ENCODE data around the gene PKLR. TPM values are rescaled to one million over a fixed set of nuclear protein-coding genes. Genes with fewer than 3 reads are reported as not detected.

The PKLR gene
- not detected for total RNA-seq

GRCh38 chr1:155301342-155301841 lies at the start of gene PKLR:
Gene PKLR (minus strand): TSS chr1:155301438. CDS start chr1:155301395, 43 bp downstream.
- Histone ChIP-seq H3K4me3 (no peak within 1 kb of the TSS), H3K27ac (no peak within 1 kb of the TSS), H3K4me1 (no peaks in the 10 kb centered on the region), H3K36me3 (no peaks in the 10 kb centered on the region), H3K9me3 (no peaks in the 10 kb centered on the region), H3K27me3 (peaks cover 20% of the 10 kb centered on the region)
- ATAC-seq = no peak
- 50 to 67% methylated on average over 2 to 3 of the region's 5 CpGs for WGBS, 2 donors (ENCODE audit: low coverage in 1 of 2)
- no peak for TF ChIP-seq POLR2A (IDR thresholded peaks at IDR 0.05)
- TF ChIP-seq CTCF (IDR thresholded peaks at IDR 0.05) = no peak
- TF ChIP-seq EP300 (IDR thresholded peaks at IDR 0.05) = no peak
- no peak for TF ChIP-seq POLR2AphosphoS5 (IDR thresholded peaks at IDR 0.05)

- no peak for ATAC-seq
- Histone ChIP-seq H3K36me3 (peaks cover 7 to 100% of the 10 kb centered on the region in 2 donors), H3K4me3 (no peak overlapping the region), H3K9me3 (no peaks in the 10 kb centered on the region), H3K4me1 (no peaks in the 10 kb centered on the region), H3K27ac (no peak overlapping the region), H3K27me3 (no peaks in the 10 kb centered on the region)
- TF ChIP-seq CTCF (IDR thresholded peaks at IDR 0.05) (no peak), POLR2A (IDR thresholded peaks at IDR 0.05) (no peak), POLR2AphosphoS5 (IDR thresholded peaks at IDR 0.05) (no peak), EP300 (IDR thresholded peaks at IDR 0.05) (no peak)
- WGBS, 2 donors (ENCODE audit: low coverage in 1 of 2) = 90 to 100% methylated on average over 1 to 2 of the region's 3 CpGs
These were observed 41.6 kb upstream of the PKLR start for GRCh38 chr1:155342842-155343241.

- WGBS, 2 donors (ENCODE audit: low coverage in 1 of 2) = 83 to 90% methylated on average over 7 to 8 of the region's 8 CpGs
- Histone ChIP-seq H3K9me3 (no peaks in the 10 kb centered on the region), H3K4me1 (no peaks in the 10 kb centered on the region), H3K27me3 (no peaks in the 10 kb centered on the region), H3K4me3 (no peak overlapping the region), H3K27ac (no peak overlapping the region), H3K36me3 (peaks cover 4 to 99% of the 10 kb centered on the region in 2 donors)
- ATAC-seq = no peak
- TF ChIP-seq POLR2AphosphoS5 (IDR thresholded peaks at IDR 0.05) (no peak), POLR2A (IDR thresholded peaks at IDR 0.05) (no peak), CTCF (IDR thresholded peaks at IDR 0.05) (no peak)
These were observed 38.4 kb upstream of the PKLR start for GRCh38 chr1:155339515-155340097.

- WGBS, 2 donors (ENCODE audit: low coverage in 1 of 2) = 9 to 20% methylated on average over 1 of the region's 1 CpG
These were observed 33.7 kb upstream of the PKLR start for GRCh38 chr1:155334962-155335361.

More at GRCh38 chr1:155334962-155335361, 33.7 kb upstream of the PKLR start:
- no peak overlapping the region for H3K4me3 ChIP-seq
- H3K4me1 ChIP-seq = no peaks in the 10 kb centered on the region
- peaks cover 4 to 88% of the 10 kb centered on the region in 2 donors for H3K36me3 ChIP-seq
- TF ChIP-seq CTCF (IDR thresholded peaks at IDR 0.05) (no peak), POLR2A (IDR thresholded peaks at IDR 0.05) (no peak), POLR2AphosphoS5 (IDR thresholded peaks at IDR 0.05) (no peak), EP300 (IDR thresholded peaks at IDR 0.05) (no peak)
- H3K27me3 ChIP-seq = no peaks in the 10 kb centered on the region
- no peak for ATAC-seq
- H3K9me3 ChIP-seq = no peaks in the 10 kb centered on the region
- H3K27ac ChIP-seq = no peak overlapping the region
